CD4-positive, alpha-beta T cell treated with Interleukin-17A for 4 hours (primary cell): ENCODE measurements around the gene PEX14.

Source experiments
- DNase-seq: peaks from one replicate; pipeline ENCODE4 v3.0.0-alpha.2; 2020; ENCODE audit warnings: mixed read lengths

The PEX14 gene

GRCh38 chr1:10653370-10654125 is 178.8 kb downstream of the PEX14 start:
- no peak for DNase-seq

DNA sequence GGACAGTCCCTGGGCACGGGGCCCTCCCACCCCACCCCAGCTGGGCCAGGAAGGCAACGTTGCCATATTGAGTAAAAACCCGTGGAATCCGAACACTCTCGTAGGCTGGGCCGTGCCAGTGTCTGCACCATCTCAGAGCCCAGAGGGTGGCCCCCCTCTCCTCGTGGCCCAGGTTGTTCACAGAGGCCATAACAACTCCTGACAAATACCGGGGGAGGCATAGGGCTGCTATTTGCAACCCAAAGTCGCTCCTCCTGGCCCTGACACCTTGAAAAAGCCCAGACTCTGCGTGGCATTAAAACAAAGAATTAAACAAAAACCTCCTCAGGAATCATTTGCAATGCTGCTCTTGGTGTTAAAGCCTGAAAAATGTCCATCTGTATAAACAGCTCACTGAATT is 180.3 kb downstream of the PEX14 start:
- no peak for DNase-seq

GRCh38 chr1:10656431-10656830 is 181.7 kb downstream of the PEX14 start:
- no peak for DNase-seq

GRCh38 chr1:10657088-10657847 is 182.5 kb downstream of the PEX14 start:
- DNase-seq: no peak

- no peak for DNase-seq
Observed at GRCh38 chr1:10658396-10659066, 183.8 kb downstream of the PEX14 start.

DNA sequence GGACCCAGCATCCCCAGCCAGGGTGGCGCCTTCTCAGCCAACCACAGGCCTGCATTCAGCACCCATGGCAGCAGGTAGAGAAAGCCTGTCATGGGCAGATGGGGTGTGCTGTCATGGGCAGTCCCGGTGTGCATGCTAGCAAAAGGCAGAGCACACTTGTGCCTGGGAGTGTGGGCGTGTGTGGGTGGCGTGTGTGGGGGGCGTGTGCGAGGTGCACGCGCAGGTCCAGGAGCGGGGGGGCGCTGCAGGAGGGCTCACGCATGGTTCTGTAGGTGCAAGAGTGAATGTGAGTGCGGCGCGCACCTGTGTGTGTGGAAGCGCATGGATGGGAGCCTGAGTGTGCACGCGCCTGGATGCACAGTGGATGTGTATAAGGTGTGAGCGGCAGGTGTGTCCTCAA is 184.5 kb downstream of the PEX14 start:
- no peak for DNase-seq

DNA sequence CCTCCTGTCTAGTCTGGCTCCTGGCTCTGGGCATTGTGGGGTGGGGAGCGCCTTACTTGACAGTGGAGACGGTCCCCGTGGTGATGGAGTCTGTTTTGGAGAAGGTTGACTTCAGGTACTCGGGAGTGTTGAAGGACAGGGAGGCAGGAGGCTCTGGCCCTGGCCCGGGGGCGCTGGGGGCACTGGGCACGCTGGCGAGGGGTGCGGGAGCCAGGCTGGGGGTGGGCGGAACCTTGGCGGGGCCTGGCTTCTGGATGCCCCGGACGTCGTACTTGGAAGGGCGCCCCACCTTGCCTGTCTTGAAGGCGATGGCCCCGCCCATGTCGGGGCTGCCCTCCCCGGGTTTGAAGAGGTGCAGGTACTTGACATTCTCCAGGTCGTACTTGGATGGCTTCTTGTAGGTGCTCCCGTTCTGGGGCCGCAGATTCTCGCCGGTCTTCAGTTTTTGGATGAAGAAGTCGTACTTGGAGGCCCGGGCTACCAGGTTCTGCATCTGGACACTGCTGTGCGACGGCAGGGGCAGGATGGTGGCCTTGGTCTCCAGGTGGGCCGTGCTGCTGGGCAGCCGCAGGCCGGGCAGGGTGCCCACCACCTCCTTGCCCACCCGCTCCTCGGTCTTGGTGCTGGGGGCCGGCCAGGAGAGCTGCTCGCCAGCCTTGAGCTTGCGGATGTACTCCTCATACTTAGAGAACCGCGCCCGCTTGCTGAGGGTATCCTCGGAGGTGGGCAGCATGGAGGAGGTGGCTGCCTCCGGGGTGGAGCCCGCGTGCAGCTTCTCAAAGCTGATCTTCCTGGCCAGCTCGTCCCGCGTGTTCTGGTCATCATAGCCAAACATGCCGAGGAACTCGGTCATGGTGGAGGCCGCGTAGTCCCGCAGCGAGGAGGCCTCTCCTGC is 185.1 kb downstream of the PEX14 start:
- no peak for DNase-seq

DNA sequence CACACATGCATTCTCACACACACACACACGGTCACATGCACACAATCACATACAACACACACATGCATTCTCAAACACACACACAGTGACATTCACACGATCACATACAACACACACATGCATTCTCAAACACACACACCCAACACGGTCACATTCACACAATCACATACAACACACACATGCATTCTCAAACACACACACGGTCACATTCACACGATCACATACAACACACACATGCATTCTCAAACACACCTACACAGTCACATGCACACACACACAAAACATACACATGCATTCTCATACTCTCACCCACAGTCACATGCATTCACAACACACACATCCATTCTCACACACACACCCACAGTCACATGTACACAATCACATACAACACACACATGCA is 186.7 kb downstream of the PEX14 start:
- no peak for DNase-seq

DNA sequence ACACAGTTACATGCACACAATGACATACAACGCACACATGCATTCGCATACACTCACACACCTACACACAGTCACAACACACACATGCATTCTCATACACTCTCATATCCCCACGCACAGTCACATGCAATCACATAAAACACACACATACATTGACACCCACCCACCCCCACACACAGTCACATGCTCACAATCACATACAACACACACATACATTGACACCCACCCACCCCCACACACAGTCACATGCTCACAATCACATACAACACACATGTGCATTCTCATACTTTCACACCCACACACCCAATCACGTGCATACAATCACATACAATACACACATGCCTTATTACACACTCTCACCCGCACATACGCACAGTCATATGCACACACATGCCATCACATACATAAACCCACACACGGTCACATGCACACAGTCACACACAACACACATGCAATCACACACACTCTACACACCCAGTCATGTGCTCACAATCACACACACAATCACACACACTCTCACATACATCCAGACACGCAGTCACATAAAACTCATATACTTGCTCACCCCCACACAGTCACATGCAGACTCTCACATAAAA is 187.4 kb downstream of the PEX14 start:
- DNase-seq: no peak

GRCh38 chr1:10662824-10663677 is 188.3 kb downstream of the PEX14 start:
- DNase-seq: no peak

- no peak for DNase-seq
Observed at GRCh38 chr1:10663678-10664035, 188.9 kb downstream of the PEX14 start.

DNA sequence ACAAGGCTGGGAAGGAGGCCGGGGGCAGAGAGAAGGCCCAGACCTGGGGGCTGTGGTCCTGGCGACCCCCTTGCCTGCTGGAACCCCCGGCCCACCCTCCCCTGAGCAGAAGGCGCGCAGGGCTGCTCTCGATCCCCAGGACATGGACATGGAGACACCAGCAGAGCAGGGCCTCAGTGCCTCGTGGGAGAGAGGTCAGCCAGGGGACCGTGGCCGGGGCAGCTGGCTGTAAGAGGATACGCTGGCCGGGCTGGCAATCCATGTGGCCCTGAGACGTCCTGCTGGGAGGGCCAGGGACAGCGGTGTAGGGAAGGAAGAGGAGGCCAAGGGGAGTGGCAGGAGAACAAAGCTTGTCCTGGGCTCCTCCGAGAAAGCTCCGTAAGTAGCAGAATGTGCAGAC is 189.5 kb downstream of the PEX14 start:
- DNase-seq: no peak

DNA sequence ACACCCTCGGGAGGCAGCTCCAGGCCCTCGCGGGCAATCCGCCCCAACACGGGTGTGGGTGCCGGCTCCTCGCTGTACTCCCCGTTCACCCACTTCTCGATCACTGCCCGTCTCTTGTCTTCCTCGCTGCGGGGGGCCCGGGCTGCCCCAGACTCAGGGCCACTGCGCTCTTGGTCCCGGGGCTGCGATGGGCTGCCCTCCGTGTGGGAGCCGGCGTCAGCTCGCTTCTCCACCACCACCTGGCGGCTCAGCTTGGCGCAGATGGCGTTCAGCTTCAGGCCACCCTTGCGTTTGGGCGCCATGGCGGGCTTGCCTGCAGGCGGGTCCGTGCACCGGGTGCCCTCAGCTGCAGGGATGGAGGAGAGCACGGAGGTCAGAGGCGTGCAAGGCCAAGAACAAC is 190.5 kb downstream of the PEX14 start:
- DNase-seq: no peak

DNA sequence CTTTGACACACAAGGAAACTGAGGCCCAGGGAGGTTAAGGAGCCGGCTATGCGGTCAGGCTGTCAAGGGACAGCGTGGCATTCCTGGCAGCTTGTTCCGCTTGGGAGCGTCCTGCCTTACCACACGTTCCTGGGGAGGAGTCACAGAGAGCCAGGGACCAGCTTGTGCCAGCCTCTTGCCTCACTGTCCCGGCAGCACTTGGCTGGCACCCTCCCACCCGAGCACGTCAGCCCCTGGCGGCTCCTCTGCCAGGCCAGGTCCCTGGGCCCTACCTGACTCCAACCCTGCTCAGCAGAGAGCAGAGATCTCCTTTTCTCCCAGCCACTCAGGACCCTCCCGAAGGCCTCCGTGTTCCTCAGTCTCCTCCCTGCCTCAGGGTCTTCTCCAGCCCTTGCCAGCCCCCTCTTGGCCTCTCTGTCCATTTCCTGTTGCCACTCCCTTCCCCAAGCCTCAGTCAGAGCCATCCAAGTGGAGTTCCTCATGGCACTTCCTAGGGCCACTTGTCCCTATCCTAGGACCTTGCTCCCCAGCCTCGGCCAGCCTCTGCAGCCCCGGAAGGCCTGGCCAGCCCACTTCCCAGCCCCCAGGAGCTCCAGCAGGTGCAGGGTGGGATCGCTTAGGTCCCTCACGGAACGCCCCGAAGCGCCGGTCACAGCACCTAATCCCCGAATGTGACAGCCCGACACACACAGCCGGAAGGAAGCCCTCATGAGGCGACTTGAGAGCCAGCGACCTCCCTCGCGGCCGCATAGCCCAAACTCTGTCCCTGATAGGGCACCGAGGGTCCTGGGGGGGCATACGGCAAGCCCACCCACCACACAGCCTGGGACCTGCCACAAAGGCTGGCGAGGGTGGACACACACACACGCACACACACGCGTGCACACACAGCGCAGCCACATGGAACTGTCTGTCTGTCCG is 191.4 kb downstream of the PEX14 start:
- no peak for DNase-seq

GRCh38 chr1:10667861-10668761 is 193.4 kb downstream of the PEX14 start:
- DNase-seq: no peak

DNA sequence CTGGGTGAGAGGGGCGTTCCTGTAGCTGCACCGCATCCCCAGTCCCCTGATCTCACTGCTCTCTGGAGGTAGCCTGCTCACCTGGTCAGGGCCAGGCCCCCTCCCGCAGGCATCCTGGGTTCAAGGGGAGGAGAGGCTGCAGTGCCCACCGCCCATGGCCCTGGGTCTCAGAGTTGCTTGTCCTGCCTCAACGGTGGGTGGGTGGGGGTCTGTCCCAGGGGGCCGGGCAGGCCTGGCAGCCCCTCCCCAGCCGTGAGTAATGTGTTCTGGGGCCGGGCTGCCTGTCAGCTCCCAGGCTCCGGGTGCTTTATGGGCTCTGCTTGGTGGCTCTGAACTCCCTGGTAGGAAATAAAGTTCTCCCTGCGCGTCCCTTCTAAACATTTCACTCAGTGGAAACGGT is 194.8 kb downstream of the PEX14 start:
- DNase-seq: no peak

DNA sequence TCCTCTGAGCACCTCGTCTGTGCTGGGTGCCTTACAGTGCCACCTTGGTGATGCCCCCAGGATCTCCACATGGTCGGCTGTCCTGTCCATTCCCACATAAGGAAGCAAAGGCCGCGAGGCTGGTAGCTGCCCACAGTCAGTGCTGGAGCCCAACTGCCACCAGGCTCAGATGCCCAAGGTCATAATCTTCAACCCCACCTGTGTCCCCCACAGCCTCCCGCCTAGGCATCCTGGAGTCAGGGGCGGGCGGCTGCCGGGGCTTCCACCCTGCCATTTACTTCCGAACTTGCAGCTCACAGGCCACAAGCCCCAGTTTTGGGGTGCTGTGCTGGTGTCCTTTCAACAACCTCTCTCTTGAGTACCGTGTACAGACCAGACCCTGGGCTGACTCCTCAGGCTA is 195.4 kb downstream of the PEX14 start:
- no peak for DNase-seq

DNA sequence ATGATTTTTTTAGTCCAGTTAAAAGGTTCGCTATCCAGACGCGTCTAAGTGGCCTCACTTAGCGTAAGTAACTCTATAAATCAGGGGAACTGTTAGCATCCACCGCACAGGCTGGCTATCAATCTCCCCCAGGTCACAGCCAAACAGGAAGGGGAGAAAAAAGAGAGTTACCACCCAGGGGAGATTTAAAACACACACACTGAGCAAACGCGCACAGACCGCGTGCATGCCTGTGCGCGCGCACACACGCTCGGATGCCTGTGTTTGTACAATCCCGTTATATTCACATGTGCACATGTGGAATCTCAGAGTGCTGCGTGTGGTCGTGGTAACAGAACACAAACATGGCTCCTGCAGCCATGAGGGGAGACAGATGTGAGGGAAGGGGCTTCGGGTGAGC is 196.3 kb downstream of the PEX14 start:
- DNase-seq: no peak

DNA sequence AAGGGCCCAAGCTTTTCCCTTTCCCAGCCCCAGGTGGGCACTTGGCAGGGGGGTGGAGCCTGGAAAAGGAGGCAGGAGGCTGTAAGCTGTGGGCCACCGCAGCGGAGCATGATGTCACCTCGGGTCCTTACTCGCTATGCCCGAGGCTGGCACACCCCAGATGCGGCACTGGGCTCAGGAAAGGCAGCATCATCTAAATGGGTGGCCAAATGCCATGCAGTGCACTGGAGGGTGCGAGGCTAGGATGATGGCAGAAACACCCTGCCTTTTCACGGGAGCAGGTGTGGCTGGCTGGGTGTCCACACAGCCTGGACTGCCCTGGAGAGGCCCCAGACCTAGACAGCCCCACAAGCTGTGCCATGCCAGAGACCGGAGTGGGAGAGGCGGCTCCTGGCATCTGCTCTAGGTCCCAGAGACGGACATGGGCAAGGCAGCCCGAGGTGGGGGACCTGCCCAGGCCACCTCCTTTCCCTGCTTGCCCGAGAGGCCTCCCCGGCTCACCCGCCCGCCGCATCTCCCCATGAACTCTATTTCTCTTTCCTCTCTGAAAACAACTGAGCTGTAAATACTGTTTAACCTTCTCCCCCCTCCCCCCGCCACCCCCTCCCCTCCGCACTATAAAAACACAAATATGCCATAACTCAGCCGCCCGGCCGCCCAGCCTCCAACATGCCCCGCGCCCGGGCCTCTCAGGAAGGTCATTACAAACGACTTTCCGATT is 197.0 kb downstream of the PEX14 start:
- DNase-seq: no peak
